Measurements from ENCODE around the gene REXO5.

Gene REXO5

DNA sequence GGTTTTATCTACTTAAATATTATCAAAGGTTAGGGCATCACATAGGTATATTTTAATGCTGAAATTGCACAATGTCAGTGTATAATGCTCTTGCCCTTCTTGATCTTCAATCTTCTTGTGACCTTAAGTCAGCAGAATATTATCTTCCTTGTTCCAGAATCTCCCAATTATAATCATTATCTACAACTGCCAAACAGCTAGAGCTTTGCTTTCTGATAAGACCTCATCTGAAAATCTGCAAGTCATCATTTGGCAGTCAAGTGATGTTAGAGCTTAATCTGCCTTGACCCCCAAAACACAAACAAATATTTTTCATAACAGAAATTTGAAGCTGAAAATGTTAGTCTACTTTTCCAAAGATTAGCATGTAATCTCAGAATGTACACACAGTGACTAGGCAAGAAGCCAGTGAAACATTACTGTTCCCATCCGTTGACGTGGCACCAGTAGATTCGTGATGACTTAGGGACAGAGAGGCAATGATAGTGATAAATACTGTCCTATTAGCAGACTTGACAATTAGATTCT, 19.8 kb downstream of the REXO5 start:
- Histone ChIP-seq H3K9me2 (replicated peaks; ENCODE audit: insufficient read depth, low read length) (no peaks in the 10 kb centered on the region), H3K9me3 (replicated peaks; ENCODE audit: insufficient read depth, low read length) (no peaks in the 10 kb centered on the region), H3K36me3 (replicated peaks; ENCODE audit: insufficient read depth, low read length) (no peaks in the 10 kb centered on the region), H3K4me1 (ENCODE audit: low read length) (peaks cover 4% of the 10 kb centered on the region; the same call in 1 of the 2 replicates), H3K27ac (ENCODE audit: low read length) (no peak overlapping the region), H3K27me3 (replicated peaks; ENCODE audit: insufficient read depth, low read length) (no peaks in the 10 kb centered on the region), H3F3A (ENCODE audit: insufficient read depth, low read length) (no peaks in the 10 kb centered on the region), H3K4me3 (ENCODE audit: low read length) (no peak overlapping the region), H2AFZ (ENCODE audit: low read length) (no peak overlapping the region), H3K9ac (ENCODE audit: low read length) (no peak overlapping the region), H3K4me2 (ENCODE audit: low read depth, low read length) (no peak overlapping the region), H3K79me2 (ENCODE audit: low read length) (no peaks in the 10 kb centered on the region), H4K20me1 (ENCODE audit: insufficient read depth, low read length) (no peaks in the 10 kb centered on the region)
- TF ChIP-seq EZH2phosphoT487 (IDR thresholded peaks at IDR 0.05; ENCODE audit: low read length) (no peak), EZH2 (optimal IDR thresholded peaks at IDR 0.05; ENCODE audit: low read depth, low read length) (no peak)
- TF ChIP-seq, protein P1, sequence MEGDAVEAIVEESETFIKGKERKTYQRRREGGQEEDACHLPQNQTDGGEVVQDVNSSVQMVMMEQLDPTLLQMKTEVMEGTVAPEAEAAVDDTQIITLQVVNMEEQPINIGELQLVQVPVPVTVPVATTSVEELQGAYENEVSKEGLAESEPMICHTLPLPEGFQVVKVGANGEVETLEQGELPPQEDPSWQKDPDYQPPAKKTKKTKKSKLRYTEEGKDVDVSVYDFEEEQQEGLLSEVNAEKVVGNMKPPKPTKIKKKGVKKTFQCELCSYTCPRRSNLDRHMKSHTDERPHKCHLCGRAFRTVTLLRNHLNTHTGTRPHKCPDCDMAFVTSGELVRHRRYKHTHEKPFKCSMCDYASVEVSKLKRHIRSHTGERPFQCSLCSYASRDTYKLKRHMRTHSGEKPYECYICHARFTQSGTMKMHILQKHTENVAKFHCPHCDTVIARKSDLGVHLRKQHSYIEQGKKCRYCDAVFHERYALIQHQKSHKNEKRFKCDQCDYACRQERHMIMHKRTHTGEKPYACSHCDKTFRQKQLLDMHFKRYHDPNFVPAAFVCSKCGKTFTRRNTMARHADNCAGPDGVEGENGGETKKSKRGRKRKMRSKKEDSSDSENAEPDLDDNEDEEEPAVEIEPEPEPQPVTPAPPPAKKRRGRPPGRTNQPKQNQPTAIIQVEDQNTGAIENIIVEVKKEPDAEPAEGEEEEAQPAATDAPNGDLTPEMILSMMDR (IDR thresholded peaks at IDR 0.05; ENCODE audit: low read length), result no peak
- no peak for DNase-seq

- Histone ChIP-seq H3K27me3 (replicated peaks; ENCODE audit: insufficient read depth, low read length) (no peaks in the 10 kb centered on the region), H3K4me3 (ENCODE audit: low read length) (no peak overlapping the region), H3F3A (ENCODE audit: insufficient read depth, low read length) (no peaks in the 10 kb centered on the region), H3K9ac (ENCODE audit: low read length) (no peak overlapping the region), H2AFZ (ENCODE audit: low read length) (no peak overlapping the region), H3K9me2 (replicated peaks; ENCODE audit: insufficient read depth, low read length) (no peaks in the 10 kb centered on the region), H3K27ac (ENCODE audit: low read length) (no peak overlapping the region), H3K4me2 (ENCODE audit: low read depth, low read length) (no peak overlapping the region), H3K79me2 (ENCODE audit: low read length) (no peaks in the 10 kb centered on the region), H4K20me1 (ENCODE audit: insufficient read depth, low read length) (no peaks in the 10 kb centered on the region), H3K4me1 (ENCODE audit: low read length) (no peaks in the 10 kb centered on the region), H3K9me3 (replicated peaks; ENCODE audit: insufficient read depth, low read length) (no peaks in the 10 kb centered on the region), H3K36me3 (replicated peaks; ENCODE audit: insufficient read depth, low read length) (no peaks in the 10 kb centered on the region)
- DNase-seq, result no peak
- TF ChIP-seq EZH2 (optimal IDR thresholded peaks at IDR 0.05; ENCODE audit: low read depth, low read length) (no peak), EZH2phosphoT487 (IDR thresholded peaks at IDR 0.05; ENCODE audit: low read length) (no peak)
- TF ChIP-seq, protein P1 (IDR thresholded peaks at IDR 0.05; ENCODE audit: low read length), result no peak
These were observed 23.2 kb downstream of the REXO5 start for GRCh38 chr16:20829536-20829935.

DNA sequence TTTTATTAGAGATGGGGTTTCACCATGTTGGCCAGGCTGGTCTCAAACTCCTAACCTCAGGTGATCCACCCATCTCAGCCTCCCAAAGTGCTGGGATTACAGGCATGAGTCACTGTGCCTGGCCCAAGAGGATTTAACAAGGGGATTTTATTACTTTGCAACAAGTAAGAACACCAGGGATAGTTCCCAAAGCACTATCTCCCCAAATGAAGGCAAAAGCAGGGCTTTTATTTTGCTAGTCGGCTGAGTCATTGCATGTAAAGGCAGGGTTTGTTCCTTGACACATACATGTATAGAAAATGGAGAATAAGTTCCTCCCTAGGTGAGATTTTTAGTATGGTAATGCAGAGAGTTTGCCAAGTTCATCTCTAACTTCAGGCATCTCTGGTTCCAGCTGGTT, 24.0 kb downstream of the REXO5 start:
- Histone ChIP-seq H3F3A (ENCODE audit: insufficient read depth, low read length) (no peaks in the 10 kb centered on the region), H2AFZ (ENCODE audit: low read length) (no peak overlapping the region), H3K4me3 (ENCODE audit: low read length) (no peak overlapping the region), H3K27ac (ENCODE audit: low read length) (no peak overlapping the region), H4K20me1 (ENCODE audit: insufficient read depth, low read length) (no peaks in the 10 kb centered on the region), H3K9me2 (replicated peaks; ENCODE audit: insufficient read depth, low read length) (no peaks in the 10 kb centered on the region), H3K4me2 (ENCODE audit: low read depth, low read length) (no peak overlapping the region), H3K4me1 (ENCODE audit: low read length) (no peaks in the 10 kb centered on the region), H3K9me3 (replicated peaks; ENCODE audit: insufficient read depth, low read length) (no peaks in the 10 kb centered on the region), H3K36me3 (replicated peaks; ENCODE audit: insufficient read depth, low read length) (no peaks in the 10 kb centered on the region), H3K79me2 (ENCODE audit: low read length) (no peaks in the 10 kb centered on the region), H3K9ac (ENCODE audit: low read length) (no peak overlapping the region), H3K27me3 (replicated peaks; ENCODE audit: insufficient read depth, low read length) (no peaks in the 10 kb centered on the region)
- DNase-seq, result no peak
- TF ChIP-seq, protein P1 (IDR thresholded peaks at IDR 0.05; ENCODE audit: low read length), result no peak
- TF ChIP-seq EZH2phosphoT487 (IDR thresholded peaks at IDR 0.05; ENCODE audit: low read length), result no peak
- no peak for TF ChIP-seq EZH2 (optimal IDR thresholded peaks at IDR 0.05; ENCODE audit: low read depth, low read length)

Data from MM.1S (cell line).